Measurements from ENCODE around the gene SIK1.
"Not testable (repeated sequence)": the region's sequence is repeated elsewhere in the genome, so short reads cannot be mapped to it uniquely, and the experiment has no call there.

The SIK1 gene

DNA sequence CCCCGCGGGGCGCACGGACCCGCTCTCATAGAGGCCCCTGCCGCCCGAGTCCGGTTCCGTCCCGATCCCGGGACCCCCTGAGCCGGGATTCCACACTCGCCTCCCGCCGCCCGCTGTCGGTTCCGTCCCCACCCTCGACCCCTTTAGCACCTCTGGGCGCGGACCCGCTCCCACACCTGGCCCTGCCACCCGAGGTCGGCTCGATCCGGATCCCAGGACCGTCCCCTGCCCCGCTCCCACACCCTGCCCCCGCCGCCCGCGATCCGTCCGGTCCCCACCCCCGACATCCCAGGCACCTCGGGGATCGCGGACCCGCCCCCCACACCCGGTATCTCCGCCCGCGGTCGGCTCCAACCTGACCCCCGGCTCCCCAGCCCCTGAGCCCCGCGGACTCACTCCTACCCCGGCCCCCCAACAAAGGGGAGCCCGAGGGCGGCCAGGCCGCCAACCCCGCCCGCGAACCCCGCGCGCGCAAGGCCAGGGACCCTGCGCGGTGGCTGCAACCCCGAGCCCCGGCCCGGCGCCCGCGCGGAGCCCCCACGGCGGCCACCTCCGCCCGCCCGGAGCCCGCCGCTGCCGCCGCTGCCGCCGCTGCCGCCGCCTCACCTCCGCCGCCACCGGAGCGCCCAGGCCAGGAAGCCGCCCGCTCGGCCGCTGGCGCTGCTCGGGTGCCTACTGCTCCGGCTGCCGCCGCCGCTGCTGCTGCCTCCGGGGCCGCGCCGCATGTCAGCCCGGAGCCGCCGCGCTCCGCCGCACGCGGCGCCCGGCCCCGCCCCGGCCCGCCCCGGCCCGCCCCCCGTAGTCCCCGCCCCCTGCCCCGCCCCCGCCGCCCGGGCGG lies at the start of gene SIK1:
TSS of gene SIK1 (minus strand) at position 728 of the 838 bp plus-strand sequence. CDS start 953 bp downstream, outside the sequence.
- DNase-seq = not testable (repeated sequence)

DNA sequence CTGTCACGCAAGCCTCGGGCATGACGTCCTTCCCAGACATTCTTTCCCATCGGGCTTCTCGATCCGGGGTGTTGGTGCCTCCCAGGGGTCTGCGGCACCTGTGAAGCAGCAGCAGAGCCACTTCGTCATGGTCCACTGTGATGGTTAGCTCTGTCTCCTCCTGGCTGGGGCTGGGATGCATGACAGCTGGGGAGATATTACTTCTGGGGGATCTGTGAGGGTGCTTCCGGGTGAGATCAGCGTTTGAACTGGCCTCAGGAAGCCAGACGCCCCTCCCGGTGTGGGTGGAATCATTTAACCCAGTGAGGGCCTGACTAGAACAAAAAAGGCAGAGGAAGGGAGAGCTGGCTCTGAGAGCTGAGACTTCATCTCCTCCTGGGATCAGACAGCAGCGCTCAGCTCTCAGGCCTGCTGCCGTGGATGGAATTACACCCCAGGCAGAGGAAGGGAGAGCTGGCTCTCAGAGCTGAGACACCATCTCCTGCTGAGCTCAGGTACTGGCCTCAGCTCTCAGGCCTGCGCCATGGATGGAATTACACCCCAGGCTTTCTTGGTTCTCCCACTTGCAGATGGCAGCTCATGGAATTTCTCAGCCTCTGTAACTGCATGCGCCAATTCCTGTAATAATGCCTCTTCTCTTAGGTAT lies 44.8 kb upstream of the SIK1 start:
- DNase-seq = not testable (repeated sequence)

DNA sequence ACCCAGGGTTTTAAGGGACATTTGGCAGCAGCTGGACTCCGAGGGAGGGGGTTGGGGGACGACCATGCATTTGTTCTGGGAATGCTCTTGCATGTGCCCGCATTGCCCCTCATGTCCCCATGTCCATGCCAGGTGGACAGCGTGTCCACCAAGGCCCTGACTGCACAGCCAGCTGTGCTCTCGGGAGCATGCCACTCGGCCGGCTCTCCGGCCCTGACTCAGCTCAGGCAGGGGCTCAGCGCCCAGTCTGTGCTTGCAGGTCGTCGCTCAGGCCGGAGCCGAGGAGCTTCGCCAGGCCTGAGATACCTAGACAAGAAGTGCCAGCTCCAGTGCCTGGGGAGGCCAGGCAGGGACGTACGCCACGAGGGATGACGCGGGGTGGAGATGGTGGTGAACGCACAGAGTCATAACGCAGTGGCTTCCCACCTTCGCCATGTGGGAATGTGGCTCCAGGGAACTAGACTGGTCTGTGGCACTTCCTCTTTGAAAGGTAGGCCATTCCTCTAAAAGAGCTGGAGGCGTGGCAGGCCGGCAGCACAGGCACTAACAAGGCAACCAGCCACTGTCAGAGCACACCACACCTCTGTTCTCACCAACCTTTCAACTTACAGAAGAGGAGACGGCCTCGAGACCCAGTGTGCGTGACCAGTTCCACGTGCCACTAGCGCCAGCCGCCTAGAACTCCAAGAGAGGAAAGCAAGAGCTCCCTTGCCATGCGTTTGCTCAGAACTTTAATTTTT lies 43.0 kb upstream of the SIK1 start:
- DNase-seq = not testable (repeated sequence)

DNA sequence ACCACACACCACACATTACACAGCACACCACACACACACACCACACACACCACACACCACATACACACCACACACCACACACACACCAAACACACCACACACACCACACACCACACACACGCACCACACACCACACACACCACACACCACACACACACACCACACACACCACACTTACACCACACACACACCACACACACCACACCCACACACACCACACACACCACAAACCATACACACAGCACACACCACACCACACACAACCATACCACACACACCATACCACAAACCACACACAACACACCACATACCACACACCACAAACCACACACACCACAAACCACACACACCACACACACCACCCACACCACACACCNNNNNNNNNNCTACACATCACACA lies 40.9 kb upstream of the SIK1 start:
- DNase-seq = no peak

DNA sequence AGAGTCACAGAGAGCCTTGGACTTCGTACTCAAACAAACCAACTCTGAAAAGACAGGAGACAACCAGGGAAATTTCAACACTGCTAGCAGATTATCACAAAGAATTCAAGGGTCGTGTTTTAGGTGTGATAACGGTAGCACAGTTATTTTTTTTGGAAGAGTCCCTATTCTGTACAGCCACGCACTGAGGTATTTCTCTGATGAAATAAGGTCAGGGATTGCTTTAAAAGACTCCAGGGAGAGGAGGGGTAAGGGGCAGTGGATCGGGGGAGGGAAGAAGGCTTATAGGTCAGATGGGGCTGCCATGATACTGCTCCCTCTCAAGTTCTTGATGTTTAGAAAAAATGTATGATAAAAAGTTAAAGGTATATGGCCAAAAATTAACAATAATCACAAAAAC lies 38.2 kb upstream of the SIK1 start:
- not testable (repeated sequence) for DNase-seq

DNA sequence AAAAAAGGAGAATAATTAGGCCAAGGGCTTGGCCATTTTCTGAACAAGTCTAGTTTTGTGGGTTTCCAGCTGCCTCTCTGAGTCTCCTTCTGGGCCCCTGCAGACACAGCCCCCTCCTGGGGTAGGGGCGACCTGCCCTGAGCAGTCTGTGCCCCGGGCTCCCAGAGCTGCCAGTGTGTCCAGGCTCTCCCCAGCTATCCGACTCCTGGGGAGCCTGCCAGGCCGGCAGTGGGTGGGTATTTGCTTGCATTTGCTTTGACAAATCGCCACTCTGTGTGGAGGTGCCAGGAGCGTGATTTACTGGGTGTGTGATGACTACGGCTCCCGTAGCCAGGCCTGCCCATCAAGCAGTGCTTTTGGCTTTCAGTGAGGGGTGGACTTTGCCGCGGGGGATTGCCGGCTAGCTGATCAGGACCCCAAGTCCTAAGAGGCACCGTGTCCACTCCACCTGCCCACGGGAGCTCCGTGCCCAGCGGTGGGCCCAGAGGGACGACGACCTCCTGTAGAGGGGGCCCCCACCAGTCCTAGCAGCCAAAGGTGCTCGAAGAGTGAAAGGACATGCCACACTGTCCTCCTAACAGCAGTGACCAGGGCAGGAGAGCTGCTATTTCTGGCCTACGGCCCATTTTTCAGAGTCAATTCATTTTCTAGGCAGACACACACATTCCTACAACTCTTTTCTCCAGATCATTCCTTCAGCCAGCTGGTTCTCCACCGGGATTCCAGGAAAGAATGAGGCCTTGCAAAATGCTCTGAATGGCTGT lies 36.7 kb upstream of the SIK1 start:
- not testable (repeated sequence) for DNase-seq

DNA sequence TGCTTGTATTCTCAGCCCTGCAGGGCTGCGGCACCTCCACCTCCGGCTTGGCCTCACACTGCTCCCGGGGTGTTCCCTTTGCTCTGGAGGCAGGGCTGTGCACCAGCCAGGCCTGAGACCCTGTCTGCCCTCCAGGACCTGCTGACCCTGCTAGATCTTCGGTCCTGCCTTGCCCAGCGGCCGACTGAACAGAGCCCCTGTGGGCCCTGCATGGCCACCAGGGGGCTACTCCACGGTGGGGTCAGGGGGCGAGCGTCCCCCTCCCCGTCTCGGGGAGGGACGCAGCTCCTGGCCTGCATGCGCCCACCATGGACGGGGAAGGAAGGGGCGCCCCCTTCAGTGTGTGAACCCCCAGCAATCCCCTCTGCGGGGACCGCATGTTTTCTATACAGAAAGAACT lies 36.0 kb upstream of the SIK1 start:
- DNase-seq = not testable (repeated sequence)

DNA sequence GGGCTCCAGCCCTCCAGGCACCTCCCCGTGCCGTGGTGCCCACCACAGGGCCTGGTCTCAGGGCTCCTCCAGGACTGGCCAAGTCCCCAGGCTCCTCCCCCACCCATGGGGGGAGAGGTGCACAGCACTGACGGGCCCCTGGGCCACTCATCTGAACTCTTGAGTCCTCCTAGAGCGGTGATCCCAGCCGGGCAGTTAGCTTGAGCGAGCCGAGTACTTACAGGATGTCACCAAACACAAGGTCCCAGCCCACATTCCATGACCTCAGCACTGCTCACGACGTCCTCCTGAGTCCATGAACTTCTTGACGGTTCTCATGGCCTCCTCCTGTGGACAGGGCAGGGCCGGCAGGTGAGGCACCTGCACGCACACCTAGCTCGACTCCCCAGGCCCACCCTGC lies 33.5 kb upstream of the SIK1 start:
- not testable (repeated sequence) for DNase-seq

DNA sequence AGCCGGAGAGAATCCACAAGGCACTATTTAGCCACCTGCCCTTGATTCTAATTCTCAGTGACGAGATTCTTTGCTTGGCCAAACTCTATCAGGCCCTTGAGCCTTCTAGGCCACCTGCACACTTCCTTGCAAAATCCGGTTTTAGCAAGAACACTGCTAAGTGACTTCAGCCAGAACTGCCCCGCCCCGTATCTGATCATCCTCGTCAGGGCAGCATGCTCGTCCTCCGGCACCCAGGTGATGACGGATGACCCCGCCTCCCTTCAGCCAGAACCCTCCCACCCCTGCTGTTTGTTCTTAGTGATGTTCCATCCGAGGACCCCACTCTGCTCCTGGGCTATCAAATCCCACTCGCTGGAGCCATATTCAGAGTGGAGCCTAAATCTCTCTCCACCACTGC lies 32.1 kb upstream of the SIK1 start:
- not testable (repeated sequence) for DNase-seq

DNA sequence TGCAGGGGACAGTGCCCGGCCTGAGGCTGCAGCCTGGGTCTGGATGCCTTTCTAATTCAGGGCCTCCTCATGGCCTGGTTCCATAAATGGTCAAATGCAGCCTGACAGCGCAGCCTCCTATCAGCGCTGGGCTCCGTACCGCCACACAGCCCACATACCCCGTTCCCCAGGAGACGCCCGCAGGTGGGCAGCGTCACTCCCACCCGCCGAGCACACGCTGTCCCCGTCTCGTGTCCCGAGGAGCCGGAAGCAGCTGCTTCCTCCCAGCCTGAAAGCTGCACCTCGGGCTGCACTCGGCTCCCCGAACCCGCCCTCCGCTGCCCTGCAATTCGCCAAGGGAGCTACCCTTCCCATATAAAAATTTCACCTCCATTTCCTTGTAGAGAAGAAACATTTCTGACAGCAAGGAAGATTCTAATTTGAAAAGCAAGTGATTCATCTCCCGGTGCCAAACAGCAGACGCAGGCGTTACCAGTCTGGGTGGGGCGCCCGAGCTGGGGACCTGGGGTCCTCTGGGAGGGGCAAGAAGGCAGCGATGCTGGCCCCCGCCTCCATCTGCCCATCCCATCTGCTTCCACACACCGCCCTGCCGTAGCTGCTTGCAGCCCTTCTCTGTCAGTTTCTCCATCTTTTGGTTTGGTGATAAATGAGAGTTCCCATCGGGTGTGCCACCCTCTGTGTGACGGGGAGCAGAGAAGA lies 29.8 kb upstream of the SIK1 start:
- not testable (repeated sequence) for DNase-seq

DNA sequence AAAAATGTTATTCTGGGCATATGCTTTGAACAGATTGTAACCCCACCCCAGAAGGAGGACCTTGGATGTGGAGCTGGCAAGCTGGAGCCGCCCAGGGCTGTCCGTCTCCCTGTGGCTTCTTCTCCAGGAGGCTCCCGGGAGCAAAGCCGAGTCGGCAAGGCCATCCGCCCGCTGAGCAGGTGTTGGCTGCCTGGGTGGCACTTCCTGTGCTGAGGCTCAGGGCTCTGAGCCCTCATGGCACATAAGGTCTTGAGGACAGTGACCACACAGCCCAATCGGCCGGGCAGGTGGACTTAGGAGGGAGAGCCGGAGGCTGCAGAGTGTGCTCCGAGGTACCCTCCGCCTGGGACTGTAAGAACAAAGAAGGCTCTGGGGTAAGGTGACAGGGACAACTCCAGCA lies 28.8 kb upstream of the SIK1 start:
- not testable (repeated sequence) for DNase-seq

DNA sequence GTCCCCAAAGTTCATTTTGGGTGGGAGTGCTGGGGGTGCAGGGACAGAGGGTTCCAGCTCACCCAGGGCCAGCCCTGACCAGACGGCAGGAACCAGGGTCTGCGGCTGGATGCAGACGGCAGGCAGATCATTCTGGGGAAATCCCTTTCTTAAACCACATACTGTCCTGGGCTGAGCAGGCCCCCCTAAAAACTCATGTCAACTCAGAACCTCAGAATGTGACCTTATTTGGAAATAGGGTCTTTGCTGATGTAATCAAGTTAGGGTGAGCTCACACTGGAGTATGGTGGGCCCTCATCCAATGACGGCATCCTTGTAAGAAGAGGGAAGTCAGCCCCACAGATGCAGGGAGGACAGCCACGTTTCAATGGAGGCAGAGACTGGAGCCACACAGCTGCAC lies 27.2 kb upstream of the SIK1 start:
- DNase-seq = not testable (repeated sequence)

DNA sequence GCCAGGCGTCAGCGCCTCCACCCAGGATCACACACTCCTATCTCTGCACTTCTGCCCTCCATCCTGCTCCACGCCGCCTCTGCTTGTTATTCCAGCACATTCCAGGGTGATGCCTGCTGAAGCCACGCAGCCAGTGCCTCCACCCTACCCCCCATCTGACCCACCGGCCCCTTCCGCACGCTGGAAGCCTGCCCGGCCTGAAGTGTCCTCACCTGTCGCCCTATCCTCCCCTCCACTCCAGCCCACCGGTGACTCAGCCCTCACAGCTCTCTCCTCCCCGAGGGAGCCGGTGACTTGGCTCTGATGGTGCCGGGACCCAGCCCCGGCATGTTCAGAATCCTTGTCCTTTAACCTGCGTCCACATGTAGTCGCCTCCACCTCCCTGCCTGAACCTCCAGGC lies 24.9 kb upstream of the SIK1 start:
- not testable (repeated sequence) for DNase-seq

DNA sequence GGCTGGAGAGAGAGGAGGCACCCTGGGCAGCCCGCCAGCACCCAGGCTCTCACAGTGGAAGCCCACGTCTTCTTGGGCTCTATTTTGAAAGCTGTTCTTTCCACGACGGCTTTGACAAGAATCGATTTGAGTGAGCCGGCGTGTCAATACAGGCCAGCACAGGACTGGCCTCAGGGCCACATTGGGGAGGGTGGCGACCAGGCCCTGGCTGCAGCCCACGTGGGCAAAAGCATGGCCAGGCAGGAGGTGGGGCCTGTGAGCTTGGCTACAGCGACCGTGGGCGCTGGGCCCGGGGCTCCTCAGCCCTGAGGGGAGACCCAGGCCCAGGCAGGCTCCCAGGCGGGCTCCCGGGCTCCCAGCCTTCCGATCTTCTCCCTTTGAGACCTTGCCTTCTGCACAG lies 23.4 kb upstream of the SIK1 start:
- DNase-seq = not testable (repeated sequence)

DNA sequence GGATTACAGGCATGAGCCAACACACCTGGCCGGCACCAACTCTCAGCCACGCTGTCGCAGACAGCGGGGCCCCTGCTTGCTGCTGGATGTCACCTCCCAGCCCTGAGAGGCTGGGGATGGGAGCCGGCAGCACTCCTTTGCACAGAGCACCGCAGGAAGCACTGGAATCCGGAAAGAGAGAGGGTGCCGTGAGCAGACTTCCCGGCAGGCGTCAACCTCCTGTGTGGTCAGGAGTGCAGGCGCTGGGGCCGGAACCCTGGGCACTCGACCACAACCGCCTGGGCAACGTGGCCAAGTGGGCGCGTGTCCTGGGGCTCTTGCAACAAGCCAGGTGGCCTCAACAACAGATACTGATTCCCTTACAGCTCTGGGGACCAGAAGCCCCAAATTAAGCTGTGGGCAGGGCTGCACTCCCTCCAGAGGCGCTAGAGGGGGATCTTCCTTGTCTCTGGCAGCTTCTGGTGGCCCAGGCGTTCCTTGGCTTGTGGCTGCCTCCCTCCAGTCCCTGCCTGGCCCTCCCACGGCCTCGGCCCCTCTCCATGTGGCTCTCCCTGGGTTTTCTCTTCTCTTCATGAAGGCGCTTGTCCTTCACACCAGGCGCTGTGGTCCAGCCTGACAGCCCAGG lies 20.5 kb upstream of the SIK1 start:
- DNase-seq = not testable (repeated sequence)

DNA sequence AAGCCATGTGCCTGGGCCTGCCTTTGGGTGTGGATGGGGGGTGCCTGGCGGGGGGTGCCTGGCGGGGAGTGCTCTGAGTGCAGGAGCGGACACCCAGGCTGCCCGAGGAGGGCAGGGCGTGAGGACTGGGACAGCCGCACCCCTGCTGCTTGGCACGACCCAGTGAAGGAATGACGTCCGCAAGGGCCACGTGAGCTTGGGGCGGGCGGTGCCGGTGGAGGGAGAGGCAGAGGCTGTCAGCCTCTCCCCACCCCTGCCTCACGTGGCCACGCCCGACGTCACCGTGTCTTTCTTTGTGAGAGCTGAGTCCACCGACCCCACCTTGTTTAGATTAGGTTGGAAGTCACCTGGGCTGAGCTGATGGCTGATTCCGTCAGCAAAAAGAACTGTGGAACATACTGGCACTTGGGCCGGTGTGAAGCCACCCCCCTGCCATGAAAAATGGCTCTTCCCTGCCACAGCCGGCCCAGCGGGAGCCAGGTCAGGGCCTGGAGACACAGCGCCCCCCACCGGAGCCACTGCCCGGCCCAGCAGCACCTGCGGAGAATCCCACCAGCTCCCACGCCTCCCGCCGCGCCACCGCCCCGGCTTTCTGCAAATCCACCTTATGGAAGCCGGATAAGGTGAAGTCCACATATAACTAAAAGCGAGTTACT lies 19.5 kb upstream of the SIK1 start:
- DNase-seq = not testable (repeated sequence)

DNA sequence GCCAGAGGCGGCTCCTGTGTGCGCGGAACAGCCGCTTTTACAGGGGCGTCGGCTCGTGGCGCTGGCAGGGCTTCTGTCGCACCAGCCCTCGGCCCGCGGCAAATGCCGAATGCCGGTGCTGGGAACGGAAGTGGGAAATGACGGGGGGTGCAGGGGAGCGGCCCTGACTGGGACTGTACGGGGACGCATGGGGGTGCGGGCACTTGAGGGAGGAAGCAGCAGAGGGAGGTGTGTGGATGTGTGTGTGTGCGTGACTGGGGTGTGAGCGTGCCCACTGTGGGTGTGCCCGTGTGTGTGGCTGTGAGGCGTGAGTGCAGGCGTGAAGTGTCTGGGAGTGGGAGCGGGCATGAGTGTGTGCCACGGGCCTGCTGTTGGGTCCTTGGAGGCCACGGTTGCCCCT lies 17.6 kb upstream of the SIK1 start:
- not testable (repeated sequence) for DNase-seq

DNA sequence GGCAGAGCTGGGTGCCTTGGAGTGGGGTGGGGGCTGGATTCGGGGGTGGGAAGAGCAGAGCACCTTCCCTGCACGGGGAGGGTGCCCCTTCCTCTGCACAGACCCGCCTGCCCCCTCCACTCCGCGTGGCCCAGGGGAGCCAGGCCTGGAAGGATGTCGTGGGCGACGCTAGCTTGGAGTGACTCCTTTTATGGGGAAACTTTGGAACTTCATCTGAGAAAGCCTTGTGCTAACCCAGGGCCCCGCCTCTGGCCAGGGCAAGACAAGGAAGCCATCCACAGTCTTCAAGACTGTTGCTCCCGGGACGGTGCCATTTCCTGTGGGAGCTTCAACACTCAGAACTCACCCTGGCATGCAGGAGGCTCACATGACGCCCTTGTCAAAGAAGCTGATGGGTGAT lies 15.6 kb upstream of the SIK1 start:
- not testable (repeated sequence) for DNase-seq

DNA sequence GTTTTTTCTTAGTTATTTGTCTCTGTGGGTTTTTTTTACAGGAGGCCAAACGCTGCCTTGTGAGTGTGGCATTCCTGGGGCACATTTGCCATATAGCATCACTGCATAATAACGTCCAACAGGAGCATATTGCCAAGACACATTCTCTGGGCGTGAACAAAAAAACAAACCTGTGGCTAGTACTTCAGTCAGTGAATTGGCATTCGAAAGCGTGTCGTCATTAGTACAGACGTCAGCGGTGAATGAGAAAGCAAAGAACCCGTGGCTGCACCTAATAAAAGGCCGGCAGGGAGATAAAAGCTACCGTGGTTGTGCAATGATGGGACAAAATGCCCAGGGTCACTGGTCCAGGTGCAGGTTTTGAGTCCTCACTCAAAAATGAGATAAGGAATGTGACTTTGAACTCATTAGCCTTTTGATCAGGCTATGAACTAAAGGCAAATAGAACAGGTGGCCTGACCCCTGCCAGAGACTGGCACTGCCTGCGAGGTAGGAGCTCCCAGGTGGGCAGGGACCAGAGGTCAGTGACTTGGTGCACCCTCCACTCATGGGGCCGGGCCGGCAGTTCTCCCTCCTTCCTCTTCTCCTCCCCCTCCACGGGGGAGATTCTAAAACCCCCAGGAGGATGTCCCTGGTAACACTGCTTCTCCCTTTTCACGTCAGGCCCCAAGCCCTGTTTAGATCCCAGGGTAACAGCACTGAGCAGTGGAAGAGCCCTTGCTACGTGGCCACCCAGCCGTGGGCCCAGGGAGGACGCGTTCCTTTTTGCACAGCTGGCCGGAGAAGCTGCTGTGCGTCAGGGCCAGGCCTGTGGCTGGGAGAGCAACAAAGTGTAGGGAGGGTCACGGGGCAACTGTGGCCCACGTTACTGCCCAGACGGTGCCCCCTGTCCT lies 14.2 kb upstream of the SIK1 start:
- not testable (repeated sequence) for DNase-seq

Measured in NCI-H1417 treated with DMSO at 0.1 percent for 48 hours (cell line).